ENCODE results near the gene LYRM4. TPM values are rescaled to one million over a fixed set of nuclear protein-coding genes. Genes with fewer than 3 reads are reported as not detected.

Gene LYRM4
- polyA plus RNA-seq, 1 donor (not counting 4 experiments of a cell fraction or from before 2014, with no cell fraction given) = 41.1 TPM

GRCh38 chr6:5205877-5206850 lies 54.6 kb downstream of the LYRM4 start:
- dilution Hi-C loops (cut with MboI; ENCODE audit: extremely low pct_ligation_motif_present, low sequenced_read_pairs) = no loop called here
- no peaks in the 10 kb centered on the region for H4K20me1 ChIP-seq (ENCODE audit: control insufficient read depth, extremely low read depth, insufficient read depth, low read length)
- no peak overlapping the region for H2AFZ ChIP-seq (ENCODE audit: control insufficient read depth, low read length)
- H3K79me2 ChIP-seq (ENCODE audit: control insufficient read depth, insufficient read depth, low read length) = peaks cover 2% of the 10 kb centered on the region
- H3K9me1 ChIP-seq (ENCODE audit: control insufficient read depth, extremely low read depth, insufficient read depth, low read length) = no peaks in the 10 kb centered on the region
- TF ChIP-seq EZH2 (IDR thresholded peaks at IDR 0.05; ENCODE audit: low read length) (no peak), CTCF (optimal IDR thresholded peaks at IDR 0.05 in 1 of 3, IDR thresholded peaks at IDR 0.05 in 1 of 3, conservative IDR thresholded peaks at IDR 0.05 in 1 of 3; ENCODE audit: extremely low read depth in 1 of 3, insufficient read depth in 2 of 3, low read length in 3 of 3) (no peak)
- peaks cover 2 to 4% of the 10 kb centered on the region in 2 experiments for H3K36me3 ChIP-seq (ENCODE audit: control insufficient read depth in 2 of 2, extremely low read depth in 1 of 2, insufficient read depth in 2 of 2, low read length in 2 of 2)
- no peaks in the 10 kb centered on the region for H3K9me3 ChIP-seq (ENCODE audit: control insufficient read depth, low read depth, low read length)
- peaks cover 36% of the 10 kb centered on the region for H3K4me1 ChIP-seq (ENCODE audit: control insufficient read depth, extremely low read depth, insufficient read depth, low read length)
- DNase-seq (ENCODE audit: low read depth, low spot score) (no peak), FAIRE-seq (no peak)
- H3K9ac ChIP-seq (ENCODE audit: control insufficient read depth, extremely low read depth, insufficient read depth, low read length) = no peak overlapping the region
- H3K27ac ChIP-seq (ENCODE audit: control insufficient read depth, insufficient read depth, low read length) = no peak overlapping the region
- no peaks in the 10 kb centered on the region for H3K27me3 ChIP-seq (ENCODE audit: control insufficient read depth, extremely low read depth, insufficient read depth, low read length)
- H3K4me3 ChIP-seq (ENCODE audit: control insufficient read depth in 2 of 3, extremely low read depth in 1 of 3, insufficient read depth in 2 of 3, low read depth in 1 of 3, low read length in 3 of 3) = no peak overlapping the region
- H3K4me2 ChIP-seq (ENCODE audit: control insufficient read depth, extremely low read depth, insufficient read depth, low read depth, low read length) = peak overlapping the region; percentile 19

- Histone ChIP-seq H4K20me1 (ENCODE audit: control insufficient read depth, extremely low read depth, insufficient read depth, low read length) (no peaks in the 10 kb centered on the region), H3K79me2 (ENCODE audit: control insufficient read depth, insufficient read depth, low read length) (peaks cover 2% of the 10 kb centered on the region), H3K9me3 (ENCODE audit: control insufficient read depth, low read depth, low read length) (no peaks in the 10 kb centered on the region), H3K9ac (ENCODE audit: control insufficient read depth, extremely low read depth, insufficient read depth, low read length) (no peak overlapping the region), H3K9me1 (ENCODE audit: control insufficient read depth, extremely low read depth, insufficient read depth, low read length) (no peaks in the 10 kb centered on the region), H2AFZ (ENCODE audit: control insufficient read depth, low read length) (no peak overlapping the region), H3K4me2 (ENCODE audit: control insufficient read depth, extremely low read depth, insufficient read depth, low read depth, low read length) (no peak overlapping the region), H3K27ac (ENCODE audit: control insufficient read depth, insufficient read depth, low read length) (no peak overlapping the region), H3K36me3 (ENCODE audit: control insufficient read depth in 2 of 2, extremely low read depth in 1 of 2, insufficient read depth in 2 of 2, low read length in 2 of 2) (peaks cover 2 to 4% of the 10 kb centered on the region in 2 experiments), H3K4me1 (ENCODE audit: control insufficient read depth, extremely low read depth, insufficient read depth, low read length) (peaks cover 36% of the 10 kb centered on the region), H3K27me3 (ENCODE audit: control insufficient read depth, extremely low read depth, insufficient read depth, low read length) (no peaks in the 10 kb centered on the region), H3K4me3 (ENCODE audit: control insufficient read depth in 2 of 3, extremely low read depth in 1 of 3, insufficient read depth in 2 of 3, low read depth in 1 of 3, low read length in 3 of 3) (no peak overlapping the region)
- DNase-seq (ENCODE audit: low read depth, low spot score) (no peak), FAIRE-seq (no peak)
- TF ChIP-seq EZH2 (IDR thresholded peaks at IDR 0.05; ENCODE audit: low read length) (no peak), CTCF (optimal IDR thresholded peaks at IDR 0.05 in 1 of 3, IDR thresholded peaks at IDR 0.05 in 1 of 3, conservative IDR thresholded peaks at IDR 0.05 in 1 of 3; ENCODE audit: extremely low read depth in 1 of 3, insufficient read depth in 2 of 3, low read length in 3 of 3) (no peak)
- dilution Hi-C loops (cut with MboI; ENCODE audit: extremely low pct_ligation_motif_present, low sequenced_read_pairs) = no loop called here
These were observed 55.7 kb downstream of the LYRM4 start for GRCh38 chr6:5205035-5205507.
